Tibial artery (tissue), 4 donors: ENCODE data around the gene DDX24.
"Not testable (repeated sequence)": the region's sequence is repeated elsewhere in the genome, so short reads cannot be mapped to it uniquely, and the experiment has no call there.

Source experiments
- DNase-seq, 2 donors: peaks; one replicate each; pipeline ENCODE4 v3.0.0-alpha.2; 2019
- H3K27ac ChIP-seq, 2 donors: fragments of 200-600 bp; sonication (generic) in 1 of 2; 1 replicate in 1 of 2; 2 replicates in 1 of 2; pipeline ENCODE4 v1.5.1; 2018 to 2019; ENCODE audit warnings: mild to moderate bottlenecking in 1 of 2
- H3K27me3 ChIP-seq, 2 donors: fragments of 200-600 bp; sonication (generic) in 1 of 2; one replicate each; pipeline versions ENCODE4 v1.5.1 to v1.6.0; 2016 to 2019
- H3K36me3 ChIP-seq, 3 donors: fragments of 200-600 bp; sonication (generic) in 2 of 3; one replicate each; pipeline ENCODE4 v1.5.1; 2016 to 2019; ENCODE audit warnings: mild to moderate bottlenecking in 2 of 3
- H3K4me1 ChIP-seq, 4 donors: fragments of 200-600 bp; sonication (generic) in 2 of 4; 1 replicate in 3 of 4; 2 replicates in 1 of 4; pipeline ENCODE4 v1.5.1; 2016 to 2019
- H3K4me3 ChIP-seq, 2 donors: fragments of 200-600 bp; sonication (generic) in 1 of 2; 1 replicate in 1 of 2; 2 replicates in 1 of 2; pipeline ENCODE4 v1.5.1; 2018 to 2019; ENCODE audit warnings: mild to moderate bottlenecking in 2 of 2
- H3K9me3 ChIP-seq, 3 donors: fragments of 200-600 bp; sonication (generic) in 1 of 3; one replicate each; pipeline ENCODE4 v1.5.1; 2016 to 2019
- intact Hi-C: fragments of 100-400 bp; cut with DNase I; formaldehyde crosslinking; loops from one replicate; pipeline ENCODE4 v1.15.0; 2023; ENCODE audit warnings: low total_unique reads
- TF ChIP-seq, protein P1 (sequence below), 2 experiments: fragments of 200-600 bp in 1 of 2; fragments of 450-650 bp in 1 of 2; IDR thresholded peaks; one replicate each; pipeline ENCODE4 v1.5.1; 2017 to 2019; ENCODE audit warnings: antibody characterized with exemption in 2 of 2, mild to moderate bottlenecking in 1 of 2, moderate library complexity in 1 of 2

The DDX24 gene

DNA sequence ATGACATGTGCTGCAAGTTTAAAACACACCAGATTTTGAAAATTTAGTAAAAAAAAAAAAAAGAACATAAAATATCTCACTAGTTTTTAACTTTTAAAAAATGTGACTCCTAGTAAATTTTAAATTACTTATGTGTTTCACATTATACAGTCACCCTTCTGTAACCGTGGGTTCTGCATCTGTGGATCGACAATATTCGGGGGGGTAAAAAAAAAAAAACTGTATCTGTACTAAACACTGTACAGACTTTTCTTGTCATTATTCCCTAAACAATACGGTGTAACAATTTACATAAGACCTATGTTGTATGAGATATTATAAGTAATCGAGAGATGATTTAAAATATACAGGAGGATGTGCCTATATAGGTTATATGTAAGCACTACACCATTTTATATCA, 3.2 kb downstream of the DDX24 start:
- peaks cover 19 to 44% (median 30%) of the 10 kb centered on the region in 3 donors for H3K36me3 ChIP-seq
- peak overlapping the region; percentile 83 to 92 for H3K4me3 ChIP-seq
- peaks cover 0 to 11% (median 4%) of the 10 kb centered on the region in 3 donors for H3K9me3 ChIP-seq
- H3K4me1 ChIP-seq = peaks cover 0 to 49% (median 31%) of the 10 kb centered on the region in 4 donors
- intact Hi-C loops = no loop called here
- H3K27ac ChIP-seq = no peak overlapping the region
- no peaks in the 10 kb centered on the region for H3K27me3 ChIP-seq
- no peak for DNase-seq
- TF ChIP-seq, protein P1, sequence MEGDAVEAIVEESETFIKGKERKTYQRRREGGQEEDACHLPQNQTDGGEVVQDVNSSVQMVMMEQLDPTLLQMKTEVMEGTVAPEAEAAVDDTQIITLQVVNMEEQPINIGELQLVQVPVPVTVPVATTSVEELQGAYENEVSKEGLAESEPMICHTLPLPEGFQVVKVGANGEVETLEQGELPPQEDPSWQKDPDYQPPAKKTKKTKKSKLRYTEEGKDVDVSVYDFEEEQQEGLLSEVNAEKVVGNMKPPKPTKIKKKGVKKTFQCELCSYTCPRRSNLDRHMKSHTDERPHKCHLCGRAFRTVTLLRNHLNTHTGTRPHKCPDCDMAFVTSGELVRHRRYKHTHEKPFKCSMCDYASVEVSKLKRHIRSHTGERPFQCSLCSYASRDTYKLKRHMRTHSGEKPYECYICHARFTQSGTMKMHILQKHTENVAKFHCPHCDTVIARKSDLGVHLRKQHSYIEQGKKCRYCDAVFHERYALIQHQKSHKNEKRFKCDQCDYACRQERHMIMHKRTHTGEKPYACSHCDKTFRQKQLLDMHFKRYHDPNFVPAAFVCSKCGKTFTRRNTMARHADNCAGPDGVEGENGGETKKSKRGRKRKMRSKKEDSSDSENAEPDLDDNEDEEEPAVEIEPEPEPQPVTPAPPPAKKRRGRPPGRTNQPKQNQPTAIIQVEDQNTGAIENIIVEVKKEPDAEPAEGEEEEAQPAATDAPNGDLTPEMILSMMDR (IDR thresholded peaks at IDR 0.05) = no peak

DNA sequence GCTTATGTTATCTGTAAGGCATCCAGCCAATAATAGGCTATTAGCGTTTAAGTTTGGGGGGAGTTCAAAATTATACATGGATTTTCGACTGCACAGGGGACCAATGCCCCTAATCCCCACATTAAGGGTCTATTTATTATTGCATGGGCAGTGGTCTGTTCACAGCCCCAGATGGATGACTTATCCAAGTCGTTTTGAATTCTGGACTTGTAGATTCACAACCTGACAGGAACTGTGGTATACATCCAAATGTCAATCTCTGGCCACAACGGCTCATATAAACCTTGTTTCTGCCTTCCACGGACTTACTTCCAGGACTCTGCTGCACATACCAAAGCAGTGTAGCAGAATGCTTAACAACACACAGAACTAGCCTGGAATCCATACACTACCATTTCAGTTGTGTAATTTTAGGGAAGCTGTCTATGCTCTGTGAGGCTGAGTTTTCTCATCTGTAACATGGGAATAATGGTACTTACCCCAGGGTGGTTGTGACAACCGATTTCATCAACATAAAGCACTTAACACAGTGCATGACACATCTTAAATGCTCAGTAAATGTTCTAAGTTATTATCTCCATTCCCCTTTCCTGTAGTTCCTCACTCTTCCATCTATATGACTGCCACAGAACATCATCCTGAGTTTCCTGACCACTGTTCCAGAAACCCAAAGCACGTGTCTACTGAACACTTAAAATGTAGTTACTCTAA, 3.7 kb downstream of the DDX24 start:
- intact Hi-C loops = no loop called here
- DNase-seq = no peak
- TF ChIP-seq, protein P1 (IDR thresholded peaks at IDR 0.05) = no peak
- Histone ChIP-seq H3K9me3 (peaks cover 0 to 11% (median 4%) of the 10 kb centered on the region in 3 donors), H3K27me3 (no peaks in the 10 kb centered on the region), H3K36me3 (peaks cover 19 to 44% (median 30%) of the 10 kb centered on the region in 3 donors), H3K4me1 (peaks cover 0 to 49% (median 31%) of the 10 kb centered on the region in 4 donors), H3K27ac (no peak overlapping the region), H3K4me3 (peak overlapping the region; percentile 83 to 92)

DNA sequence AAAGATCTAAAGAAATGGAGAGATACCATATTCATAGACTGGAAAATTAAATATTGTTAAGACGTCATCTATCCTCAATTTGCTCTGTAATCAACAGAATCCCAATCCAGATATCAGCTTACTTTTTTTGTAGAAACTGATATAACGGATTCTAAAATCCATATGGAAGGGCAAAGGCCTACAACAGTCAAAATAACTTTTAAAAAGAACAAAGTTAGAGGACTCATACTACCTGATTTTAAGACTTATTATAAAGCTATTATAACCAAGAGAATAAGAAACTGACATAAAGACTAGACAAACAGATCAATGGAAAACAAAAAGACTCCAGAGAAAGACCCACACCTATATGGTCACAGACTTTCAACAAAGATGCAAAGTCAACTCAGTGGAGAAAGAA, 6.0 kb downstream of the DDX24 start:
- intact Hi-C loops = no loop called here

DNA sequence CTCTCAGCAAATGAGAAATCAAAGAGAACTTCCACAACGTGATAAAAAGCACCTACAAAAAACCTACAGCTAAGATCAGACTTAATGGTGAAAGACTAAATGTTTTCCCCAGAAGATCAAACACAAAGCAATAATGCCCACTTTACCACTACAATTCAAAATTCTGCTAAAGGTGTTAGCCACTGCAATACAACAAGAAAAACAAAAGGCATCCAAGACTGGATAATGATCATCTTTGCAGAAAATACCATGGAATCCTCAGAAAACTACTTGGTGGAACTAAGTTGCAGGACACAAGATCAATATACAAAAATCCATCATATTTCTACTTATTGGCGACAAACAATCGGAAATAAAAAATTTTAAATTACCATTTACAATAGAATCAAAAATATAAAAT, 6.5 kb downstream of the DDX24 start:
- no peak overlapping the region for H3K4me3 ChIP-seq
- H3K27ac ChIP-seq = no peak overlapping the region
- H3K9me3 ChIP-seq = peaks cover 0 to 11% (median 4%) of the 10 kb centered on the region in 3 donors
- no peaks in the 10 kb centered on the region for H3K27me3 ChIP-seq
- intact Hi-C loops = no loop called here
- H3K4me1 ChIP-seq = peaks cover 0 to 48% (median 30%) of the 10 kb centered on the region in 4 donors
- no peak for DNase-seq
- TF ChIP-seq, protein P1 (IDR thresholded peaks at IDR 0.05) = no peak
- peaks cover 19 to 44% (median 30%) of the 10 kb centered on the region in 3 donors for H3K36me3 ChIP-seq

More for the DNA sequence above, 6.0 kb downstream of the DDX24 start:
- Histone ChIP-seq H3K27ac (no peak overlapping the region), H3K36me3 (peaks cover 19 to 44% (median 30%) of the 10 kb centered on the region in 3 donors), H3K4me1 (peaks cover 0 to 49% (median 31%) of the 10 kb centered on the region in 4 donors), H3K9me3 (peaks cover 0 to 11% (median 4%) of the 10 kb centered on the region in 3 donors), H3K27me3 (no peaks in the 10 kb centered on the region), H3K4me3 (no peak overlapping the region)
- no peak for DNase-seq
- TF ChIP-seq, protein P1 (IDR thresholded peaks at IDR 0.05) = no peak

DNA sequence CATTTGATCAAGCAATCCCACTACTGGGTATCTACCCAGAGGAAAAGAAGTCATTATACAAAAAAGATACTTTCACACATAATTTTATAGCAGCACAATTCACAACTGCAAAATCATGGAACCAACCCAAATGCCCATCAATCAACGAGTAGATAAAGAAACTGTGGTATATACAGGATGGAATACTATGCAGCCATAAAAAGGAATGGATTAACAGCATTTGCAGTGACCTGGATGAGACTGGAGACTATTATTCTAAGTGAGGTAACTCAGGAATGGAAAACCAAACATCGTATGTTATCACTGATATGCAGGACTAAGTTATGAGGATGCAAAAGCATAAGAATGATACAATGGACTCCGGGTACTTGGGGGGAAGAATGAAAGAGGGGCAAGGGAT, 8.9 kb downstream of the DDX24 start:
- Histone ChIP-seq H3K36me3 (peaks cover 10 to 25% (median 13%) of the 10 kb centered on the region in 3 donors), H3K9me3 (peaks cover 0 to 11% (median 4%) of the 10 kb centered on the region in 3 donors), H3K4me1 (peaks cover 0 to 26% (median 10%) of the 10 kb centered on the region in 4 donors)
- intact Hi-C loops, DNase-seq, H3K4me3 ChIP-seq, H3K27me3 ChIP-seq, H3K27ac ChIP-seq: not testable (repeated sequence)

DNA sequence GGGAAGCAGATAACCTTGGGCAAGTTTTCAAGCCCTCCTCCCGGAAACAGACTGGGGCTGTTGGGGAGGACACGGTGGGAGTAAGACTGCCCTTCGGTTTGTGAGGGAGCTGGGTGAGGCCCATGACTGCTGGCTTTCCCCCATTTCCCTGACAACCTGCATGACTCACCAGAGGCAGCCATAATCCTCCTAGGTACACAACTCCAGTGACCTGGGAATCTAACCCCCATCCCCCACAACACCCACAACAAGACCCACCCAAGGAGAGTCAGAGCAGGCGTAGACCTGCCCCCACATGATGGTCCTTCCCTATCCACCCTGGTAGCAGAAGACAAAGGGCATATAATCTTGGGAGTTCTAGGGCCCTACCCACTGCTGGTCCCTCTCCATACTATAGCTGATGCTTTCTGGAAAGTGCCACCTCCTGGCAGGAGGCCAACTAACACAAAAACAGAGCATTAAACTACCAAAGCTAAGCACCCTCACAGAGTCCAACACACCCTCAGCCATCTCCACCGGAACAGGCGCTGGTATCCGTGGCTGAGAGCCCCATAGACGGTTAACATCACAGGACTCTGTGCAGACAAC, 14.8 kb downstream of the DDX24 start:
- Histone ChIP-seq H3K4me1 (peaks cover 0 to 63% (median 16%) of the 10 kb centered on the region in 4 donors), H3K4me3 (no peak overlapping the region), H3K36me3 (peaks cover 12 to 14% (median 13%) of the 10 kb centered on the region in 3 donors), H3K27ac (no peak overlapping the region), H3K9me3 (no peaks in the 10 kb centered on the region), H3K27me3 (no peaks in the 10 kb centered on the region)
- no peak for DNase-seq
- TF ChIP-seq, protein P1 (IDR thresholded peaks at IDR 0.05) = no peak
- intact Hi-C loops = no loop called here
